ENCODE measurements around the gene NPEPL1. TPM values are rescaled to one million over a fixed set of nuclear protein-coding genes. Genes with fewer than 3 reads are reported as not detected.
"Not testable (repeated sequence)": the region's sequence is repeated elsewhere in the genome, so short reads cannot be mapped to it uniquely, and the experiment has no call there.

The NPEPL1 gene
- total RNA-seq, 2 donors from 2014 or later, result 31.4 to 38.2 TPM

DNA sequence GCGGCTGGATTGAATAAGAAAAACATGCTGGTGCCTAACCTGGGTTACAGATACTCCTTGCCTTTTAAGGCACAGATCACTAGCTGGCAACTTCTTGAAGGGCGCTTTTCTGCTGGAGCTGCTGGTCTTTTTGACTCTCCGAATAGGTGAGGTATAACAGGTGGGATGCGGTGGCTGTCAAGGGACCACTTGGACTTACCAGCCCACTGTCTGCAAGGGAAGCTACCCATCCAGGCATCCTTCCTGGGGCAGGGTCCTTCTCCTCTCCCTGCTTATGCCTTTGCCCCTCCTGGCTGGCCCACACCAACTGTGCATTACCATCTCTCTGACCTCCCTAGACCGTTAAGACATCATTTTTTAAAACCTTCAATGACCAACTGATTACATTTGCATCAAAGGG, 57.4 kb downstream of the NPEPL1 start:
- DNase-seq (no peak), ATAC-seq (no peak)
- Histone ChIP-seq H3K36me3 (replicated peaks in 1 of 2; ENCODE audit: insufficient read depth in 1 of 2, low read depth in 2 of 2) (no peaks in the 10 kb centered on the region), H3K27me3 (no peaks in the 10 kb centered on the region), H3K4me3 (no peak overlapping the region), H3K4me1 (no peaks in the 10 kb centered on the region), H3K9me3 (no peaks in the 10 kb centered on the region), H3K27ac (no peak overlapping the region)
- intact Hi-C loops (cut with DNase I), result no loop called here
- TF ChIP-seq POLR2A (IDR thresholded peaks at IDR 0.05) (no peak), CTCF (IDR thresholded peaks at IDR 0.05) (no peak)
- WGBS, 2 donors, result 78% methylated on average over 5 of the region's 5 CpGs

DNA sequence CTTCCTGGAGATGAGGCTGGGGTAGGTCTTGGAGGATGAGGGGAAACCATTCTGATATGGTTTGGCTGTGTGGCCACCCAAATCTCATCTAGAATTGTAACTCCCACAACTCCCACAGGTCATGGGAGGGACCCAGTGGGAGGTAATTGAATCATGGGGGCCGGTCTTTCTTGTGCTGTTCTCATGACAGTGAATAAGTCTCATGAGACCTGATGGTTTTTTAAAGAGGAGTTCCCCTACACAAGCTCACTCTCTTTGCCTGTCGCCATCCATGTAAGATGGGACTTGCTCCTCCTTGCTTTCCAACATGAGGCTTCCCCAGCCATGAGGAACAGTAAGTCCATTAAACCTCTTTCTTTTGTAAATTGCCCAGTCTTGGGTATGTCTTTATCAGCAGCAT, 58.1 kb downstream of the NPEPL1 start:
- DNase-seq; H3K27ac ChIP-seq; H3K36me3 ChIP-seq (replicated peaks in 1 of 2; ENCODE audit: insufficient read depth in 1 of 2, low read depth in 2 of 2); H3K4me3 ChIP-seq; ATAC-seq; H3K4me1 ChIP-seq; H3K9me3 ChIP-seq; intact Hi-C loops (cut with DNase I); H3K27me3 ChIP-seq: not testable (repeated sequence)
- WGBS, 2 donors, result 71 to 81% methylated on average over 2 of the region's 2 CpGs

GRCh38 chr20:58751979-58752378, 59.4 kb downstream of the NPEPL1 start:
- DNase-seq, result no peak
- Histone ChIP-seq H3K9me3 (no peaks in the 10 kb centered on the region), H3K4me1 (no peaks in the 10 kb centered on the region), H3K36me3 (replicated peaks in 1 of 2; ENCODE audit: insufficient read depth in 1 of 2, low read depth in 2 of 2) (no peaks in the 10 kb centered on the region), H3K4me3 (no peak overlapping the region), H3K27me3 (no peaks in the 10 kb centered on the region), H3K27ac (no peak overlapping the region)
- 80 to 84% methylated on average over 10 of the region's 10 CpGs for WGBS, 2 donors
- TF ChIP-seq POLR2A (IDR thresholded peaks at IDR 0.05) (no peak), CTCF (IDR thresholded peaks at IDR 0.05) (no peak)
- ATAC-seq, result no peak
- intact Hi-C loops (cut with DNase I), result no loop called here

DNA sequence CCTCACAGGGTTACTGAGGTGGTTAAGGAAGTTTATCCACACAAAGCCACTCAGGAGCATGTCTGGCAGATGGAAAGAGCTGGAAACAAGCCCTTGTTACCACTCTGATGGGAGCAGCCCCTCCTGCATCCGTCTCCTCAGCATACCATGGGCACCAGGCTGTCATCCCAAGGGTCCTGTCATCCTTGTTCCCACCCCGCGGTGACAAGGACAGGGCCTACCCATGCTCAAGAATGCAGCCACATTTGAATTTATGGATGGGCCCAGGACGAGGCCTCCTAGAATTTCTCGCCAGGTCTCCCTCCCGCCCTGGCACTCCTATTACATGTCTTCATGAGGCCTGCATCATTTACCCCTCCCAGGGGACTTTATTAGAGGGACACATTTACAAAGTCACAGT, 60.0 kb downstream of the NPEPL1 start:
- Histone ChIP-seq H3K27ac (no peak overlapping the region), H3K27me3 (no peaks in the 10 kb centered on the region), H3K36me3 (replicated peaks in 1 of 2; ENCODE audit: insufficient read depth in 1 of 2, low read depth in 2 of 2) (no peaks in the 10 kb centered on the region), H3K4me1 (no peaks in the 10 kb centered on the region), H3K4me3 (no peak overlapping the region), H3K9me3 (no peaks in the 10 kb centered on the region)
- no peak for ATAC-seq
- DNase-seq, result no peak
- WGBS, 2 donors, result 77 to 86% methylated on average over 6 of the region's 6 CpGs
- intact Hi-C loops (cut with DNase I), result no loop called here
- TF ChIP-seq CTCF (IDR thresholded peaks at IDR 0.05), result no peak
- TF ChIP-seq POLR2A (IDR thresholded peaks at IDR 0.05), result no peak

DNA sequence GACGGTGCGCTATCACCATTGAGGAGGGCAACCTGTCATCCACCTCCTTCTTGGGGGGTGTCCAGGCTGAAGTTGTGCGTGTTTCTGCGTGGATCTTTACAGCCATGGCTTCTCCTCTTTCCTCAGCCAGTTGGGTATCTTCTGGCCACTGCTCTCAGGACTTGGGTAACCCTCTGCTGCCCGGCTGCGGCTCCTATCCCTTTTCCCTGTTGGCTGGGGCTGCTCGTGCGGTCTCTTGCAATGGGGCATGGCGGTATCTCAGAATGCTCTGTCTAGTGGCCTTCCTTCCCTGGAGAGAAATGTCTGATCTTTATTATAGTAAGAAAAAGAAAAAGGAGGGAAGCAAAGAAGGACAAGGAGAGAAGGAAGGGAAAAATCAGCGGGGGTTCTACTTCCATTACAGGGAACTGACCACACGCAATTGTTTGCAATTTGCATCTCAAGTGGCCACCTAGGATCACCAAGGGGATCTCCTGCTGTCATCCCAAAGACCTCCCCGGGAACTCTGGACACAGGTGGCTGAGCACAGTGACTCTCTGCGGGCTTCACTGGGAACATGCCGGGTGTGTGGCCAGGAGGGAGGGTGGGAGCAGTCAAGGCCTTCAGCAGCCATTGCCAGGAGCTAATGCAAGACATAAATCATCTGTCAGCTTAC, 60.8 kb downstream of the NPEPL1 start:
- ATAC-seq, result no peak

More for the DNA sequence above, 60.8 kb downstream of the NPEPL1 start:
- intact Hi-C loops (cut with DNase I), result no loop called here
- TF ChIP-seq CTCF (IDR thresholded peaks at IDR 0.05) (no peak), POLR2A (IDR thresholded peaks at IDR 0.05) (no peak)
- no peaks in the 10 kb centered on the region for H3K36me3 ChIP-seq (replicated peaks in 1 of 2; ENCODE audit: insufficient read depth in 1 of 2, low read depth in 2 of 2)
- H3K9me3 ChIP-seq, result no peaks in the 10 kb centered on the region
- H3K4me3 ChIP-seq, result no peak overlapping the region
- 56 to 71% methylated on average over 14 of the region's 14 CpGs for WGBS, 2 donors
- no peaks in the 10 kb centered on the region for H3K27me3 ChIP-seq
- no peaks in the 10 kb centered on the region for H3K4me1 ChIP-seq
- no peak for DNase-seq
- no peak overlapping the region for H3K27ac ChIP-seq
